ENCODE results near the gene KDM6B. TPM values are rescaled to one million over a fixed set of nuclear protein-coding genes. Genes with fewer than 3 reads are reported as not detected.

KDM6B gene
- total RNA-seq, 3 donors from 2014 or later = 44.3 to 73.6 (median 54.6) TPM

GRCh38 chr17:7817643-7817964 is 16.4 kb upstream of the KDM6B start:
- H3K4me3 ChIP-seq = no peak overlapping the region
- no peak for DNase-seq
- ATAC-seq = no peak
- TF ChIP-seq, protein P1, sequence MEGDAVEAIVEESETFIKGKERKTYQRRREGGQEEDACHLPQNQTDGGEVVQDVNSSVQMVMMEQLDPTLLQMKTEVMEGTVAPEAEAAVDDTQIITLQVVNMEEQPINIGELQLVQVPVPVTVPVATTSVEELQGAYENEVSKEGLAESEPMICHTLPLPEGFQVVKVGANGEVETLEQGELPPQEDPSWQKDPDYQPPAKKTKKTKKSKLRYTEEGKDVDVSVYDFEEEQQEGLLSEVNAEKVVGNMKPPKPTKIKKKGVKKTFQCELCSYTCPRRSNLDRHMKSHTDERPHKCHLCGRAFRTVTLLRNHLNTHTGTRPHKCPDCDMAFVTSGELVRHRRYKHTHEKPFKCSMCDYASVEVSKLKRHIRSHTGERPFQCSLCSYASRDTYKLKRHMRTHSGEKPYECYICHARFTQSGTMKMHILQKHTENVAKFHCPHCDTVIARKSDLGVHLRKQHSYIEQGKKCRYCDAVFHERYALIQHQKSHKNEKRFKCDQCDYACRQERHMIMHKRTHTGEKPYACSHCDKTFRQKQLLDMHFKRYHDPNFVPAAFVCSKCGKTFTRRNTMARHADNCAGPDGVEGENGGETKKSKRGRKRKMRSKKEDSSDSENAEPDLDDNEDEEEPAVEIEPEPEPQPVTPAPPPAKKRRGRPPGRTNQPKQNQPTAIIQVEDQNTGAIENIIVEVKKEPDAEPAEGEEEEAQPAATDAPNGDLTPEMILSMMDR (IDR thresholded peaks at IDR 0.05) = no peak
- intact Hi-C loops (cut with DNase I, micrococcal nuclease) = no loop called here
- no peaks in the 10 kb centered on the region for H3K4me1 ChIP-seq (ENCODE audit: low read depth)
- no peaks in the 10 kb centered on the region for H3K36me3 ChIP-seq (ENCODE audit: low read depth)
- H3K9me3 ChIP-seq = no peaks in the 10 kb centered on the region

DNA sequence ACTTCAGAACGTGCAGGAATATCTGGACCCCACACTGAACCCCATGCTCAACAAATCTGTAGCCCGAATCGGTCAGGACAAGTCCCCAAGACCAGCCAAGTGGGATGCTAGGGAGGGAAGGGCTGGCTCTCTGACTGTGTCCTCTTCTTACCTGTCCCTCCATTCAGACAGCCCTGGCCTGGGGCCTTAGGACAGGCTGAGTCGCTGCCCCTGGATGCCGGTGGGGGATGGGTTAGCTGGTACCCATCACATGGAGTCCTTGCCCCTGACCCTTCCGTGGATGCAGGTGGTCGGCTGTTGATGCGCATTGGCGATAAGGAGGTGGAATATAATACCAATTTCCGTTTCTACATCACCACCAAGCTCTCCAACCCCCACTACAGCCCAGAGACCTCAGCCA is 16.0 kb upstream of the KDM6B start:
- TF ChIP-seq, protein P1 (IDR thresholded peaks at IDR 0.05) = no peak

DNA sequence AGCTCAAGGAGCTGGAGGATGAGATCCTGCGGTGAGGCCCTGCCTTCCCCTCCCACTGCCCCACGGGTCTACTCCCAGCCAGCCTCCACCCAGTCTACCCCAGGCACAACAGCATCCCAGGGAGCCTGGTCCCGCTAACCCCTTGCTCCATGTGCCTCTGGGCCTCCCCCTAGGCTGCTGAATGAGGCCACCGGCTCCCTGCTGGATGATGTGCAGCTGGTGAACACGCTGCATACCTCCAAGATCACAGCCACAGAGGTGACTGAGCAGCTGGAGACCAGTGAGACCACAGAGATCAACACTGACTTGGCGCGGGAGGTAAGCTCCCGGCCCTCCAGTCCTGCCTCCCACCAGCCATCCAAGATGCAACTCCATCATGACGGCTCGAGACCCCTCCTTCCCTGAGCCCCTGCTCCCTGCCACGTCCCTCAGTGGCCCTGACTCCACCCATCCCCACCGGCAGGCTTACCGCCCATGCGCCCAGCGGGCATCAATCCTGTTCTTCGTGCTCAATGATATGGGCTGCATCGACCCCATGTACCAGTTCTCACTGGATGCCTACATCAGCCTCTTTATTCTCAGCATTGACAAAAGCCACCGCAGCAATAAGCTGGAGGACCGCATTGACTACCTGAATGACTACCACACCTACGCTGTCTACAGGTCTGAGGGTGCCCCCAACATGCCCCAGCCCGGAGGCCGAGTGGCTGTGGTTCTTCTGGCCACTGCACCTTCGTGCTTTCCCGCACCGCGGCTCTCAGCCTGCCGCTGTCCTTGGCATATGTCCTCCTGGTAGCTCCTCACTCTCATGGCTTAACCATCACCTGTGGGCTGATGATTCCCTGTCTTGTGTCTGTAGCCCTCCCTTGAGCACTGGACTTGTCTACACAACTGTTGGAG is 15.0 kb upstream of the KDM6B start:
- H3K36me3 ChIP-seq (ENCODE audit: low read depth) = no peaks in the 10 kb centered on the region
- DNase-seq (no peak), ATAC-seq (no peak)
- intact Hi-C loops (cut with DNase I, micrococcal nuclease) = no loop called here
- H3K4me3 ChIP-seq = no peak overlapping the region
- H3K4me1 ChIP-seq (ENCODE audit: low read depth) = no peaks in the 10 kb centered on the region
- TF ChIP-seq, protein P1 (IDR thresholded peaks at IDR 0.05) = no peak
- no peaks in the 10 kb centered on the region for H3K9me3 ChIP-seq

More for the DNA sequence above, 16.0 kb upstream of the KDM6B start:
- no peaks in the 10 kb centered on the region for H3K9me3 ChIP-seq
- H3K36me3 ChIP-seq (ENCODE audit: low read depth) = no peaks in the 10 kb centered on the region
- H3K4me3 ChIP-seq = no peak overlapping the region
- no peaks in the 10 kb centered on the region for H3K4me1 ChIP-seq (ENCODE audit: low read depth)
- intact Hi-C loops (cut with DNase I, micrococcal nuclease) = no loop called here
- DNase-seq (no peak), ATAC-seq (no peak)

- Histone ChIP-seq H3K9me3 (no peaks in the 10 kb centered on the region), H3K4me3 (no peak overlapping the region), H3K4me1 (ENCODE audit: low read depth) (no peaks in the 10 kb centered on the region), H3K36me3 (ENCODE audit: low read depth) (no peaks in the 10 kb centered on the region)
- DNase-seq (no peak), ATAC-seq (no peak)
- intact Hi-C loops (cut with DNase I, micrococcal nuclease) = no loop called here
- TF ChIP-seq, protein P1 (IDR thresholded peaks at IDR 0.05) = no peak
Observed at GRCh38 chr17:7820231-7820630, 13.8 kb upstream of the KDM6B start.

GRCh38 chr17:7822126-7822525 is 11.9 kb upstream of the KDM6B start:
- Histone ChIP-seq H3K4me1 (ENCODE audit: low read depth) (no peaks in the 10 kb centered on the region), H3K9me3 (no peaks in the 10 kb centered on the region), H3K36me3 (ENCODE audit: low read depth) (no peaks in the 10 kb centered on the region), H3K4me3 (no peak overlapping the region)
- intact Hi-C loops (cut with DNase I, micrococcal nuclease) = no loop called here
- ATAC-seq (no peak), DNase-seq (no peak)
- TF ChIP-seq, protein P1 (IDR thresholded peaks at IDR 0.05) = no peak

All from mucosa of descending colon (tissue), 3 donors.